ENCODE measurements around the gene TUBA4B. TPM values are rescaled to one million over a fixed set of nuclear protein-coding genes. Genes with fewer than 3 reads are reported as not detected.
"Not testable (repeated sequence)": the region's sequence is repeated elsewhere in the genome, so short reads cannot be mapped to it uniquely, and the experiment has no call there.

The TUBA4B gene
- total RNA-seq, 3 donors from 2014 or later (not counting 1 experiment from before 2014, with no cell fraction given), result not detected

- intact Hi-C loops (cut with micrococcal nuclease), result no loop called here
- DNase-seq (peak; percentile 67 to 82), ATAC-seq (peak; percentile 75 to 93 (median 90))
- no peak for TF ChIP-seq CTCF (IDR thresholded peaks at IDR 0.05)
- Histone ChIP-seq H3K27me3 (ENCODE audit: control insufficient read depth, insufficient read depth, low read length) (peaks cover 25% of the 10 kb centered on the region), H3K27ac (ENCODE audit: low read length) (no peak overlapping the region), H3K9me3 (ENCODE audit: control insufficient read depth, insufficient read depth, low read length) (no peaks in the 10 kb centered on the region), H3K4me1 (ENCODE audit: control insufficient read depth, insufficient read depth, low read length) (peaks cover 6% of the 10 kb centered on the region), H3K36me3 (ENCODE audit: control insufficient read depth, insufficient read depth, low read length) (no peaks in the 10 kb centered on the region), H3K4me3 (ENCODE audit: low read length) (no peak overlapping the region)
- Mint-ChIP-seq H3K4me1 (no peaks in the 10 kb centered on the region), H3K4me3 (no peak overlapping the region), H3K9me3 (no peaks in the 10 kb centered on the region), H3K27ac (no peak overlapping the region), H3K36me3 (no peaks in the 10 kb centered on the region), H3K27me3 (ENCODE audit: low read depth in 2 of 2) (peaks cover 44% of the 10 kb centered on the region in 2 donors)
- WGBS (ENCODE audit: insufficient coverage), result 10% methylated on average over 43 of the region's 45 CpGs
Measured at GRCh38 chr2:219308142-219309101, 55.4 kb downstream of the TUBA4B start.

- Mint-ChIP-seq H3K4me3 (no peak within 1 kb of the TSS), H3K9me3 (no peaks in the 10 kb centered on the region), H3K27me3 (ENCODE audit: low read depth in 2 of 2) (peaks cover 44 to 46% of the 10 kb centered on the region in 2 donors), H3K4me1 (no peaks in the 10 kb centered on the region), H3K36me3 (no peaks in the 10 kb centered on the region), H3K27ac (no peak within 1 kb of the TSS)
- TF ChIP-seq CTCF (IDR thresholded peaks at IDR 0.05), result no peak
- WGBS (ENCODE audit: insufficient coverage), result 14% methylated on average over 36 of the region's 37 CpGs
- intact Hi-C loops (cut with micrococcal nuclease), result no loop called here
- Histone ChIP-seq H3K4me1 (ENCODE audit: control insufficient read depth, insufficient read depth, low read length) (peaks cover 6% of the 10 kb centered on the region), H3K27me3 (ENCODE audit: control insufficient read depth, insufficient read depth, low read length) (peaks cover 25% of the 10 kb centered on the region), H3K9me3 (ENCODE audit: control insufficient read depth, insufficient read depth, low read length) (no peaks in the 10 kb centered on the region), H3K36me3 (ENCODE audit: control insufficient read depth, insufficient read depth, low read length) (no peaks in the 10 kb centered on the region), H3K27ac (ENCODE audit: low read length) (no peak within 1 kb of the TSS), H3K4me3 (ENCODE audit: low read length) (no peak within 1 kb of the TSS)
- ATAC-seq (peak in 2 of 3 donors; percentile 20 to 43), DNase-seq (peak in 1 of 2 donors; percentile 29)
Measured at GRCh38 chr2:219309278-219309677, 56.2 kb downstream of the TUBA4B start, which contains the start of gene PTPRN. Gene PTPRN (minus strand): TSS chr2:219309401. CDS start chr2:219309332, 69 bp downstream.

- H3K36me3 ChIP-seq (ENCODE audit: control insufficient read depth, insufficient read depth, low read length); H3K36me3 Mint-ChIP-seq; intact Hi-C loops (cut with micrococcal nuclease); H3K4me1 ChIP-seq (ENCODE audit: control insufficient read depth, insufficient read depth, low read length); DNase-seq; H3K9me3 ChIP-seq (ENCODE audit: control insufficient read depth, insufficient read depth, low read length); H3K27ac ChIP-seq (ENCODE audit: low read length); ATAC-seq; H3K9me3 Mint-ChIP-seq; H3K4me3 ChIP-seq (ENCODE audit: low read length); H3K4me1 Mint-ChIP-seq; H3K4me3 Mint-ChIP-seq; H3K27ac Mint-ChIP-seq: not testable (repeated sequence)
- peaks cover 21% of the 10 kb centered on the region for H3K27me3 ChIP-seq (ENCODE audit: control insufficient read depth, insufficient read depth, low read length)
- H3K27me3 Mint-ChIP-seq (ENCODE audit: low read depth in 2 of 2), result peaks cover 24 to 27% of the 10 kb centered on the region in 2 donors
- 94% methylated on average over 49 of the region's 49 CpGs for WGBS (ENCODE audit: insufficient coverage)
Measured at GRCh38 chr2:219312683-219313263, 59.7 kb downstream of the TUBA4B start.

- DNase-seq (no peak), ATAC-seq (no peak)
- Mint-ChIP-seq H3K4me1 (no peaks in the 10 kb centered on the region), H3K36me3 (no peaks in the 10 kb centered on the region), H3K9me3 (no peaks in the 10 kb centered on the region), H3K27me3 (ENCODE audit: low read depth in 2 of 2) (peaks cover 15 to 24% of the 10 kb centered on the region in 2 donors), H3K27ac (no peak overlapping the region), H3K4me3 (no peak overlapping the region)
- H3K9me3 ChIP-seq (ENCODE audit: control insufficient read depth, insufficient read depth, low read length), result no peaks in the 10 kb centered on the region
- intact Hi-C loops (cut with micrococcal nuclease), result no loop called here
- H3K4me3 ChIP-seq (ENCODE audit: low read length), result no peak overlapping the region
- no peaks in the 10 kb centered on the region for H3K4me1 ChIP-seq (ENCODE audit: control insufficient read depth, insufficient read depth, low read length)
- TF ChIP-seq CTCF (IDR thresholded peaks at IDR 0.05), result no peak
- 90% methylated on average over 15 of the region's 16 CpGs for WGBS (ENCODE audit: insufficient coverage)
- H3K36me3 ChIP-seq (ENCODE audit: control insufficient read depth, insufficient read depth, low read length), result no peaks in the 10 kb centered on the region
- H3K27ac ChIP-seq (ENCODE audit: low read length), result no peak overlapping the region
- H3K27me3 ChIP-seq (ENCODE audit: control insufficient read depth, insufficient read depth, low read length), result peaks cover 4% of the 10 kb centered on the region
Measured at GRCh38 chr2:219314804-219315468, 61.9 kb downstream of the TUBA4B start.
